B cell (primary cell): ENCODE results near the gene FAF2. TPM values are rescaled to one million over a fixed set of nuclear protein-coding genes. Genes with fewer than 3 reads are reported as not detected.

ENCODE experiments used
- ATAC-seq: fragments of 200-7000 bp; cut with Tn5 transposase; one replicate; pipeline ENCODE4 v1.10.0; 2021; ENCODE audit warnings: low read depth, mild to moderate bottlenecking, moderate number of reproducible peaks, moderate library complexity
- CTCF ChIA-PET: fragments of 350-600 bp; sonication (Branson Sonifier 250); formaldehyde crosslinking; loops from one replicate; lab custom pipeline; 2021; ENCODE audit warnings: antibody characterized with exemption, inconsistent platforms; lab: Charles Lee
- POLR2A ChIA-PET: fragments of 350-600 bp; sonication (Branson Sonifier 250); formaldehyde crosslinking; loops from one replicate; lab custom pipeline; 2021; ENCODE audit warnings: antibody characterized with exemption; lab: Charles Lee
- DNase-seq: peaks from one replicate; pipeline ENCODE4 v3.0.0; 2013
- H2AFZ ChIP-seq: 2 replicates; pipeline ENCODE4 v1.6.1; 2012; ENCODE audit warnings: mild to moderate bottlenecking, low read depth, low read length; ENCODE audit not compliant: insufficient read depth, poor library complexity, severe bottlenecking
- H3K27ac ChIP-seq, 2 donors: 1 replicate in 1 of 2; 2 replicates in 1 of 2; pipeline ENCODE4 v1.5.1; 2012 to 2013; ENCODE audit warnings: low read length in 2 of 2, mild to moderate bottlenecking in 2 of 2, moderate library complexity in 1 of 2
- H3K27me3 ChIP-seq, 4 experiments: fragments of 200-600 bp in 1 of 4; sonication (generic) in 1 of 4; replicated peaks in 1 of 4; 1 replicate in 2 of 4; 2 replicates in 2 of 4; pipeline versions ENCODE4 v1.6.1 to v1.7.0; 2013 to 2016; ENCODE audit warnings: low read length in 3 of 4, mild to moderate bottlenecking in 2 of 4, mixed read lengths in 1 of 4, moderate library complexity in 1 of 4; ENCODE audit not compliant: insufficient read depth in 4 of 4, control insufficient read depth in 3 of 4; ENCODE audit errors: control extremely low read depth in 1 of 4
- H3K36me3 ChIP-seq, 2 experiments: replicated peaks in 1 of 2; 1 replicate in 1 of 2; 2 replicates in 1 of 2; pipeline versions ENCODE4 v1.6.1 to v1.7.1; 2013; ENCODE audit warnings: low read length in 1 of 2; ENCODE audit not compliant: insufficient read depth in 2 of 2, control insufficient read depth in 1 of 2; ENCODE audit errors: control extremely low read depth in 1 of 2, extremely low read depth in 1 of 2
- H3K4me1 ChIP-seq, 2 donors: fragments of 200-600 bp in 1 of 2; sonication (generic) in 1 of 2; 1 replicate in 1 of 2; 2 replicates in 1 of 2; pipeline versions ENCODE4 v1.5.1 to v1.6.1; 2013 to 2017; ENCODE audit warnings: low read length in 2 of 2; ENCODE audit not compliant: control insufficient read depth in 2 of 2, insufficient read depth in 2 of 2
- H3K4me2 ChIP-seq: replicated peaks from 2 replicates; pipeline ENCODE3; 2012; ENCODE audit warnings: mild to moderate bottlenecking, low read depth, low read length; ENCODE audit not compliant: poor library complexity, severe bottlenecking
- H3K4me3 ChIP-seq, 5 experiments: fragments of 200-600 bp in 1 of 5; sonication (generic) in 1 of 5; 1 replicate in 3 of 5; 2 replicates in 2 of 5; pipeline versions ENCODE4 v1.5.1 to v1.7.0; 2011 to 2016; ENCODE audit warnings: low read length in 4 of 5, mild to moderate bottlenecking in 4 of 5, low read depth in 2 of 5, control low read depth in 1 of 5, moderate library complexity in 1 of 5; ENCODE audit not compliant: insufficient read depth in 1 of 5; ENCODE audit errors: control extremely low read depth in 1 of 5, extremely low read depth in 1 of 5
- H3K79me2 ChIP-seq: fragments of 200-600 bp; sonication (generic); one replicate; pipeline ENCODE4 v1.6.0; 2016; ENCODE audit warnings: low read length; ENCODE audit not compliant: control insufficient read depth, insufficient read depth
- H3K9ac ChIP-seq: fragments of 200-600 bp; sonication (generic); 2 replicates; pipeline ENCODE4 v1.6.1; 2017; ENCODE audit warnings: mild to moderate bottlenecking, low read length, moderate library complexity
- H3K9me3 ChIP-seq, 3 donors: one replicate each; pipeline versions ENCODE4 v1.6.1 to v1.7.1; 2013; ENCODE audit warnings: low read length in 2 of 3; ENCODE audit not compliant: control insufficient read depth in 2 of 3, insufficient read depth in 1 of 3; ENCODE audit errors: control extremely low read depth in 1 of 3
- H4K20me1 ChIP-seq: 2 replicates; pipeline ENCODE4 v1.6.0; 2012; ENCODE audit warnings: mild to moderate bottlenecking, low read length; ENCODE audit not compliant: insufficient read depth, control insufficient read depth, poor library complexity, severe bottlenecking
- H3K27ac Mint-ChIP-seq: one replicate; pipeline ENCODE4 v1.8.0; 2021; ENCODE audit warnings: mixed read lengths
- H3K27me3 Mint-ChIP-seq: one replicate; pipeline ENCODE4 v1.8.0; 2021; ENCODE audit warnings: mixed read lengths
- H3K4me1 Mint-ChIP-seq: one replicate; pipeline ENCODE4 v1.8.0; 2021; ENCODE audit warnings: mixed read lengths
- H3K4me3 Mint-ChIP-seq: one replicate; pipeline ENCODE4 v1.8.0; 2021; ENCODE audit warnings: mixed read lengths
- H3K9me3 Mint-ChIP-seq: one replicate; pipeline ENCODE4 v1.8.0; 2022; ENCODE audit warnings: mixed read lengths; ENCODE audit not compliant: insufficient read depth
- CTCF ChIP-seq: fragments of 200-600 bp; IDR thresholded peaks from one replicate; pipeline ENCODE4 v1.8.0; 2022; ENCODE audit warnings: antibody characterized with exemption, mild to moderate bottlenecking
- EZH2 ChIP-seq: IDR thresholded peaks from 2 replicates; pipeline ENCODE4 v1.6.1; 2012; ENCODE audit warnings: borderline replicate concordance, low read depth, mild to moderate bottlenecking, moderate library complexity, low read length; ENCODE audit not compliant: insufficient read depth, poor library complexity, severe bottlenecking
- WGBS: methylation state at CpG from one replicate; pipeline ENCODE4 v1.1.5; 2013; ENCODE audit warnings: missing lambda C conversion rate; ENCODE audit not compliant: insufficient coverage; 5-methylcytosine and 5-hydroxymethylcytosine counted together
- intact Hi-C: fragments of 100-400 bp; cut with micrococcal nuclease; formaldehyde crosslinking; loops from one replicate; pipeline ENCODE4 v1.10.0; 2022
- polyA plus RNA-seq: library from polyadenylated mRNA; depleted of rRNA; stranded (reverse); fragments of >200 nt; gene quantifications from 2 replicates; pipeline ENCODE4 v1.2.3, GENCODE V29; 2012
- total RNA-seq, 2 donors: library from RNA; stranded (reverse); fragments of 120-200 nt in 1 of 2; gene quantifications; 1 replicate in 1 of 2; 2 replicates in 1 of 2; pipeline versions ENCODE4 v1.2.3 to v1.2.4, GENCODE V29; 2013 to 2022

The FAF2 gene
- total and polyA plus RNA-seq, 2 donors (not counting 1 experiment from before 2014, with no cell fraction given): 10.9 to 35.1 TPM

- no peaks in the 10 kb centered on the region for H3K36me3 ChIP-seq
- ATAC-seq: no peak
- no peaks in the 10 kb centered on the region for H3K9me3 Mint-ChIP-seq
- peaks cover 55% of the 10 kb centered on the region for H3K4me1 Mint-ChIP-seq
- peak overlapping the region; percentile 71 for H2AFZ ChIP-seq
- H3K27ac Mint-ChIP-seq: peak overlapping the region; percentile 98
- TF ChIP-seq CTCF: no peak
- no peak for TF ChIP-seq EZH2
- peak overlapping the region; percentile 77 to 85 for H3K27ac ChIP-seq
- intact Hi-C loops: loop anchor here (1.0 to 5.0 kb wide), 5 partner anchors 91 to 886 kb away; partner anchors contain the start of genes CLTB, EIF4E1B, FAF2 and GRK6
- peaks cover 18% of the 10 kb centered on the region for H4K20me1 ChIP-seq
- DNase-seq: peak; percentile 77
- WGBS: 36% methylated on average over 10 of the region's 12 CpGs
- H3K27me3 Mint-ChIP-seq: no peaks in the 10 kb centered on the region
- H3K79me2 ChIP-seq: peaks cover 22% of the 10 kb centered on the region
- peak overlapping the region in 4 of 5 experiments; percentile 65 to 79 (median 72) for H3K4me3 ChIP-seq
- H3K9ac ChIP-seq: peak overlapping the region; percentile 66
- ChIA-PET CTCF (interaction anchor here (1.0 kb wide), 1 partner anchor 124 kb away, joined by 5 read pairs; no protein-coding TSS in a partner anchor), POLR2A (interaction anchor here (2.8 kb wide), 1 partner anchor 8 kb away, joined by 8 read pairs; no protein-coding TSS in a partner anchor)
- peaks cover 0 to 8% (median 0%) of the 10 kb centered on the region in 3 donors for H3K9me3 ChIP-seq
- peaks cover 36 to 43% of the 10 kb centered on the region in 2 donors for H3K4me1 ChIP-seq
- H3K4me3 Mint-ChIP-seq: peak overlapping the region; percentile 90
- H3K4me2 ChIP-seq: peak overlapping the region; percentile 81
- H3K27me3 ChIP-seq: no peaks in the 10 kb centered on the region
Observed at GRCh38 chr5:176541338-176542134, 93.4 kb downstream of the FAF2 start.
